ENCODE measurements around the gene NINJ1. TPM values are rescaled to one million over a fixed set of nuclear protein-coding genes. Genes with fewer than 3 reads are reported as not detected.

Gene NINJ1
- total RNA-seq, 1 experiment from 2014 or later: 10.3 TPM

DNA sequence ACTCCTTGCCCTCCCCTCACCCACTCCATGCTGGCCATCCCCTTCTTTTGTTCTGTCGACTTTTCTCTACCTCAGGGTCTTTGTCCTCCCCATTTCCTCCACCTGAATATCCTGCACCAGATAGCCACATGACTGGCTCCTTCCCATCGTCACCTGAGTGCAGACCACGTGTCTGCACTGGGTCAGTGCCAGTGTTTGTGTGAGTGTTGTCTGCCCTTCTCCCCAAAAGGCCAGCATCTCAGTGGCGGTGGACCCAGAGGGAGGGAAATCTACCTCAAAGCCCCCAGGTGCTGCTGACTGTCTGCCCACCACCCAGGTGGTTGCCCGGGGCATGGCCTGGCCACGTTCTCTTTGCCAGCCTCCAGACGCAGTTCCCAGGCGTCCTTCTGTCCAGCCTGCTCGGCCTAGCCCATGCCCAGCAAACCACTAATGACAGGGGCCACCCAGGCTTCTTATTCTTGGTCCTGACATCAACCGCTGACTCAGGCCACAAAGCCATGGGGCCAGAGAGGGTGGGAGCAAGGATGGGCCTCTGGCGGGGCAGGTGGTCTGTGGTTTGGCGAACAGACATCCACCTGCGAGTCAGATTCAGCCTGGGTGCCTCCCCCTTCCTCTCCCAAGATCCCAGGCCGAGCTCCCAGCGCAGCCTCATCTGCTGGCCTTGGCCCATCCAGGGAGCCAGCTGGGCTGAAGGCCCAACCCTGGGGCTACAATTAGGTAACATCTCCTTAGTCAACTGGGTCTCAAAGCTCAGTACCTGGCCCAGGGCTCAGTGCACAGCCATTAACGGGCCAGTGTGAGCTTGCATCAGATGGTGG is 5.5 kb upstream of the NINJ1 start:
- Histone ChIP-seq H3K9ac (ENCODE audit: low read length) (peak overlapping the region; percentile 20; the same call in 1 of the 2 replicates), H3K36me3 (ENCODE audit: insufficient read depth, low read length) (no peaks in the 10 kb centered on the region), H3K9me3 (ENCODE audit: low read length) (no peaks in the 10 kb centered on the region), H3K4me3 (ENCODE audit: low read length) (no peak overlapping the region), H3K27me3 (ENCODE audit: low read length) (no peaks in the 10 kb centered on the region), H3K4me2 (ENCODE audit: low read depth, low read length, poor library complexity, severe bottlenecking) (no peak overlapping the region), H2AFZ (ENCODE audit: low read length) (no peak overlapping the region), H3K9me2 (replicated peaks; ENCODE audit: insufficient read depth, low read length) (no peaks in the 10 kb centered on the region), H3K4me1 (ENCODE audit: low read length) (peaks cover 60% of the 10 kb centered on the region), H3K79me2 (ENCODE audit: low read length) (no peaks in the 10 kb centered on the region), H4K20me1 (ENCODE audit: insufficient read depth, low read depth, low read length) (no peaks in the 10 kb centered on the region), H3K27ac (ENCODE audit: low read length) (no peak overlapping the region)
- DNase-seq: no peak

DNA sequence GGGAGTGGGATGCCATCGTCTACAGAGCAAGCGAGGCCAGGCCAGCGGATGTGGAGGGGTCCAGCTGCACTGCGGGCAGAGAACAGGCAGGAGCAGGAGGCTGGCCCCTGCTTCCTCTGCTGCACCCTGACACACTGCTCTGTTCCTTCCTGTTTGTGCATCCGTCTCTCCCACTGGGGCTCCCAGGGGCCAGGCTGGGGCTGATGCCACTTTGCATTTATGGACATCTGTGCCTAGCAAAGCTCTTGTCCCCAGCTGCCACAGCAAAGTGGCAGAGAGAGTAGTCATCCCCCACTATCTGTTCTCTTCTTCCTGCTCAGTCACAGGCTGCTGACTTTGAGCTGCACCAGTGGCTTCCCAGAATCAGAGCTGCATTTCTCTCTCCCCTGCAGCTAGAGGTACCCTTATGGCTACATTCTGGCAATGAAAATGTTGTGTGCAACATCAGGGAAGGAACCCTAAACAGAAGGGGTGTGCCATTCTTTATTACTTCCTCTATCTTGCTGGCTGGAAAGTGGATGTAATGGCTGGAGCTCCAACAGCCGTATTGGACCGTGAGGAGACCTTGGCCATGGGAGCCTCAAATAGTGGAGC is 4.2 kb upstream of the NINJ1 start:
- Histone ChIP-seq H3K27ac (ENCODE audit: low read length) (peak overlapping the region; percentile 89), H3K9me2 (replicated peaks; ENCODE audit: insufficient read depth, low read length) (no peaks in the 10 kb centered on the region), H3K27me3 (ENCODE audit: low read length) (no peaks in the 10 kb centered on the region), H3K79me2 (ENCODE audit: low read length) (no peaks in the 10 kb centered on the region), H4K20me1 (ENCODE audit: insufficient read depth, low read depth, low read length) (no peaks in the 10 kb centered on the region), H3K4me3 (ENCODE audit: low read length) (no peak overlapping the region; the same call in 1 of the 2 replicates), H3K36me3 (ENCODE audit: insufficient read depth, low read length) (no peaks in the 10 kb centered on the region), H3K4me2 (ENCODE audit: low read depth, low read length, poor library complexity, severe bottlenecking) (peak overlapping the region; percentile 53), H3K9me3 (ENCODE audit: low read length) (no peaks in the 10 kb centered on the region), H3K9ac (ENCODE audit: low read length) (peak overlapping the region; percentile 61; the same call in 1 of the 2 replicates), H3K4me1 (ENCODE audit: low read length) (peaks cover 61% of the 10 kb centered on the region), H2AFZ (ENCODE audit: low read length) (no peak overlapping the region)
- peak; percentile 91 for DNase-seq

DNA sequence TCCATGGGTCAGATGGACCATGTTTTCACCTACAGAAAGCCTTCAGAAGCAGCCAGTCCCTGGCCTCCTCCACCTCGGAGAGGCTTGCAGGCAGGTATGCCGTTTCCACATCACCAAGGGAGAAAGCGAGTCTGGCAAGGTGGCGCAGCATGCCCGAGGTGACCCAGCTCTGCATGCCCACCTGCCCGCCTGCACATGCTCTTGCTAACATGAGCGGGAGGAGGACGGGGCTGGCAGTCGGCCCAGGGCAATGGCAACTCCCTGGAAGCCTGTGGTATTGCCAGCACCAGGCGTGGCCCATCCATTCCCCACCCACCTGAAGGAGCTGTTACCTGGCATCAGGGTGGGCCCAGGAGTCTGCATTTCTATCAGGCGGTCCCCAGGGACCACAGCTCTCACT is 3.3 kb upstream of the NINJ1 start:
- Histone ChIP-seq H3K27ac (ENCODE audit: low read length) (peak overlapping the region; percentile 89), H3K79me2 (ENCODE audit: low read length) (no peaks in the 10 kb centered on the region), H3K9me2 (replicated peaks; ENCODE audit: insufficient read depth, low read length) (no peaks in the 10 kb centered on the region), H3K9ac (ENCODE audit: low read length) (peak overlapping the region; percentile 61), H3K9me3 (ENCODE audit: low read length) (no peaks in the 10 kb centered on the region), H3K4me3 (ENCODE audit: low read length) (no peak overlapping the region; the same call in 1 of the 2 replicates), H4K20me1 (ENCODE audit: insufficient read depth, low read depth, low read length) (0 out of 2 replicates have a peak, but pooled peaks cover 3% of the 10 kb centered on the region), H3K36me3 (ENCODE audit: insufficient read depth, low read length) (no peaks in the 10 kb centered on the region), H3K27me3 (ENCODE audit: low read length) (no peaks in the 10 kb centered on the region), H3K4me1 (ENCODE audit: low read length) (peaks cover 65% of the 10 kb centered on the region), H2AFZ (ENCODE audit: low read length) (no peak overlapping the region), H3K4me2 (ENCODE audit: low read depth, low read length, poor library complexity, severe bottlenecking) (peak overlapping the region; percentile 53)
- DNase-seq: no peak

DNA sequence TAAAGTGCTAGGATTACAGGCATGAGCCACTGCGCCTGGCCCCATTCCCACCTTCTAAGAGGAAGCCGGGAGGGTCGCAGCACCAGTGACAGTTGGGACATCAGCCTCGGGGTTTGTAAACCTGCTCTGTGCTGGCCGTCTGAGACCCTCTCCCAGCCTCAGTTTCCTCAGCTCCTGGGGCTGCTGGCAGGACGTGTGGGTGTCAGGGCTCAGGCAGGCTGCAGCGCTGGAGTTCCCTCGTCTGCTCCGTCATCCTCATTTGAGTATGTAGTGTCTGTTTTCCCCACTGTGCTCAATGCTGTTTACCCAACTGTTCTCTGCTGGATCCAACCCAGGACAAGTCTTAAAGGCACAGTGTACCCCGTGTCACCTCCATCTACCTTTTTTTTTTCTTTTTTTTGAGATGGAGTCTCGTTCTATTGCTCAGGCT is 2.0 kb upstream of the NINJ1 start:
- H3K36me3 ChIP-seq (ENCODE audit: insufficient read depth, low read length): no peaks in the 10 kb centered on the region
- no peaks in the 10 kb centered on the region for H3K9me2 ChIP-seq (replicated peaks; ENCODE audit: insufficient read depth, low read length)
- DNase-seq: no peak
- H3K27me3 ChIP-seq (ENCODE audit: low read length): no peaks in the 10 kb centered on the region
- no peak overlapping the region for H3K27ac ChIP-seq (ENCODE audit: low read length)
- H4K20me1 ChIP-seq (ENCODE audit: insufficient read depth, low read depth, low read length): peaks cover 6% of the 10 kb centered on the region; the same call in 1 of the 2 replicates
- no peak overlapping the region for H2AFZ ChIP-seq (ENCODE audit: low read length)
- no peaks in the 10 kb centered on the region for H3K79me2 ChIP-seq (ENCODE audit: low read length)
- peaks cover 65% of the 10 kb centered on the region for H3K4me1 ChIP-seq (ENCODE audit: low read length)
- H3K4me2 ChIP-seq (ENCODE audit: low read depth, low read length, poor library complexity, severe bottlenecking): no peak overlapping the region
- H3K4me3 ChIP-seq (ENCODE audit: low read length): no peak overlapping the region
- H3K9ac ChIP-seq (ENCODE audit: low read length): no peak overlapping the region
- no peaks in the 10 kb centered on the region for H3K9me3 ChIP-seq (ENCODE audit: low read length)

DNA sequence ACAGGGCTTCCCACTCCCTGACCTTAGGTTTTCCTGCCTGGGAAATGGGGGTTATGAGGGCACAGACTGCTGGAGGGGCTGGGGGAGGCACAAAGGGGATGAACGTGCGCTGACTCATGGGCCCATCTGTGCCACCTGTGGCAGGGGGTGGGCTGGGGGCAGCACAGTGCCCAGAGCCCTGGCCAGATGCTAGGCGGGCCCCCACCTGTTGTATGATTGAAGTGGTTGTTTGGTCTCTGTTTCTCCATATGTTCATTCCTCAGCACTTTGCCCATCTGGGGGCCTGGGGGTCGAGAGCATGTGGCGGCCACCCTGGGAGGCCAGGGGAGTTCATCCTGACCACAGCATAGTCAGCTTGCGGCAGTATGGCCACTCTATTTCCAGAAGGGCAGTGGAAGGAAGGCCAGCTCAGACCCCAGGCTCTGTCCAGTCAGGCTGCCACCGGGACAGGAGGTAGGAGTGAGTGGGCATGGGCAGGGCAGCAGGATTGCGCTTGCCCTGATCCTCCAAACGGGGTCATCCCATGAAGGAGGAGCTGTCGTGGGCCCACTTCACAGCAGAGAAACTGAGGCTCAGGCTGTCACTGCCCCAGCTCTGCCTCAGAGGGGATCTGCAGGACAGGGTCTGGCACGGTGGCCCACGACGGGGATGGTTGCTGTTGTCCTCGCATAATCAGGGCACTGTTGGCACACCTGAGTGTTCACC is 841 bp upstream of the NINJ1 start:
- Histone ChIP-seq H3K4me1 (ENCODE audit: low read length) (peaks cover 58% of the 10 kb centered on the region), H3K27me3 (ENCODE audit: low read length) (no peaks in the 10 kb centered on the region), H2AFZ (ENCODE audit: low read length) (peak overlapping the region; percentile 77; the same call in 1 of the 2 replicates), H3K9me2 (replicated peaks; ENCODE audit: insufficient read depth, low read length) (no peaks in the 10 kb centered on the region), H3K79me2 (ENCODE audit: low read length) (no peaks in the 10 kb centered on the region), H3K36me3 (ENCODE audit: insufficient read depth, low read length) (no peaks in the 10 kb centered on the region), H3K27ac (ENCODE audit: low read length) (no peak overlapping the region), H4K20me1 (ENCODE audit: insufficient read depth, low read depth, low read length) (peaks cover 6% of the 10 kb centered on the region; the same call in 1 of the 2 replicates), H3K9me3 (ENCODE audit: low read length) (no peaks in the 10 kb centered on the region), H3K9ac (ENCODE audit: low read length) (peak overlapping the region; percentile 73), H3K4me2 (ENCODE audit: low read depth, low read length, poor library complexity, severe bottlenecking) (peak overlapping the region; percentile 91), H3K4me3 (ENCODE audit: low read length) (peak overlapping the region; percentile 79)
- no peak for DNase-seq

- no peak overlapping the region for H3K27ac ChIP-seq (ENCODE audit: low read length)
- no peaks in the 10 kb centered on the region for H3K36me3 ChIP-seq (ENCODE audit: insufficient read depth, low read length)
- peak; percentile 67 for DNase-seq
- H2AFZ ChIP-seq (ENCODE audit: low read length): peak overlapping the region; percentile 38; the same call in 1 of the 2 replicates
- no peaks in the 10 kb centered on the region for H3K27me3 ChIP-seq (ENCODE audit: low read length)
- peaks cover 6% of the 10 kb centered on the region; the same call in 1 of the 2 replicates for H4K20me1 ChIP-seq (ENCODE audit: insufficient read depth, low read depth, low read length)
- no peaks in the 10 kb centered on the region for H3K9me2 ChIP-seq (replicated peaks; ENCODE audit: insufficient read depth, low read length)
- H3K4me3 ChIP-seq (ENCODE audit: low read length): peak overlapping the region; percentile 79
- no peaks in the 10 kb centered on the region for H3K79me2 ChIP-seq (ENCODE audit: low read length)
- no peaks in the 10 kb centered on the region for H3K9me3 ChIP-seq (ENCODE audit: low read length)
- peaks cover 48% of the 10 kb centered on the region for H3K4me1 ChIP-seq (ENCODE audit: low read length)
- H3K9ac ChIP-seq (ENCODE audit: low read length): peak overlapping the region; percentile 73
- H3K4me2 ChIP-seq (ENCODE audit: low read depth, low read length, poor library complexity, severe bottlenecking): peak overlapping the region; percentile 91
Observed at GRCh38 chr9:93133681-93134014, 403 bp downstream of the NINJ1 start.

DNA sequence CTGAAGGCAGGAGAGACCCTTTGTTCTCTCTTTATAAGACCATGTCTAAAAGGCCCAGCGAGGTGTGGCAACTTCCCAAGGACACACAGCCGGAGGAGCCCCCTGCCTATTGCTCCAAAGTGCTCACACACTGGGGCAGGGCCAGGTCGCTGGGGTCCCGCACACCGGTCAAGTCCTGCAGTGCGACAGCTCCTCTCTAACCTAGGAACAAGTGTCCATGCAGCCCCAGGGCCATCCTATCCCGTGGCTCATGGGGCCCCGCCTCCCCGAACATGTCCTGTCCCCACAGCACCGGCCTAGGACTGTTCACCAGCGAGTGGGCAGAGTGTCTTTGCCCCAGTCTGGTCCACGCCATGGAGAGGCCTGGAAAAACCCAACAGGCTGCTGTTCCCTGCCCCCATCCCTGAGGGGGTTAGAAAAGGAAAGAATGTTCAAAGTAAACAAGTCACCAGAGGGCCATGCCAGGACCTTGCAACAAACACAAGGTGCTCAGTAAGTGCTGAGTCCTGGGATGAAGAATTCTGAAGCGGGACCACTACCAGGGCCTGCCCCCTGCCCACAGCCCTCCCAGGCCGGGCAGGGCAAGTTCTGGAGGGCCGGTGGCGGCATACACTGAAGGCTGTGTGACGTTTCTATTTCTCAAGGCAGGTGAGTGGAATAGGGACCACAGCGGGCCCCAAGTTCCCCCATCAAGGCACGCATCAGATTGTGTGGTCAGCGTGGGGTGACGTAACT is 938 bp downstream of the NINJ1 start:
- Histone ChIP-seq H2AFZ (ENCODE audit: low read length) (no peak overlapping the region), H4K20me1 (ENCODE audit: insufficient read depth, low read depth, low read length) (peaks cover 6% of the 10 kb centered on the region; the same call in 1 of the 2 replicates), H3K27me3 (ENCODE audit: low read length) (no peaks in the 10 kb centered on the region), H3K27ac (ENCODE audit: low read length) (no peak overlapping the region), H3K9me2 (replicated peaks; ENCODE audit: insufficient read depth, low read length) (no peaks in the 10 kb centered on the region), H3K36me3 (ENCODE audit: insufficient read depth, low read length) (no peaks in the 10 kb centered on the region), H3K9ac (ENCODE audit: low read length) (peak overlapping the region; percentile 73), H3K4me2 (ENCODE audit: low read depth, low read length, poor library complexity, severe bottlenecking) (peak overlapping the region; percentile 91), H3K9me3 (ENCODE audit: low read length) (no peaks in the 10 kb centered on the region), H3K4me3 (ENCODE audit: low read length) (peak overlapping the region; percentile 79), H3K79me2 (ENCODE audit: low read length) (no peaks in the 10 kb centered on the region), H3K4me1 (ENCODE audit: low read length) (peaks cover 43% of the 10 kb centered on the region)
- no peak for DNase-seq
